Right kidney (tissue), 1 donor: ENCODE results near the gene PNPLA8.

Source experiments
- DNase-seq: peaks from one replicate; pipeline ENCODE4 v3.0.0-alpha.2; 2016

The PNPLA8 gene

DNA sequence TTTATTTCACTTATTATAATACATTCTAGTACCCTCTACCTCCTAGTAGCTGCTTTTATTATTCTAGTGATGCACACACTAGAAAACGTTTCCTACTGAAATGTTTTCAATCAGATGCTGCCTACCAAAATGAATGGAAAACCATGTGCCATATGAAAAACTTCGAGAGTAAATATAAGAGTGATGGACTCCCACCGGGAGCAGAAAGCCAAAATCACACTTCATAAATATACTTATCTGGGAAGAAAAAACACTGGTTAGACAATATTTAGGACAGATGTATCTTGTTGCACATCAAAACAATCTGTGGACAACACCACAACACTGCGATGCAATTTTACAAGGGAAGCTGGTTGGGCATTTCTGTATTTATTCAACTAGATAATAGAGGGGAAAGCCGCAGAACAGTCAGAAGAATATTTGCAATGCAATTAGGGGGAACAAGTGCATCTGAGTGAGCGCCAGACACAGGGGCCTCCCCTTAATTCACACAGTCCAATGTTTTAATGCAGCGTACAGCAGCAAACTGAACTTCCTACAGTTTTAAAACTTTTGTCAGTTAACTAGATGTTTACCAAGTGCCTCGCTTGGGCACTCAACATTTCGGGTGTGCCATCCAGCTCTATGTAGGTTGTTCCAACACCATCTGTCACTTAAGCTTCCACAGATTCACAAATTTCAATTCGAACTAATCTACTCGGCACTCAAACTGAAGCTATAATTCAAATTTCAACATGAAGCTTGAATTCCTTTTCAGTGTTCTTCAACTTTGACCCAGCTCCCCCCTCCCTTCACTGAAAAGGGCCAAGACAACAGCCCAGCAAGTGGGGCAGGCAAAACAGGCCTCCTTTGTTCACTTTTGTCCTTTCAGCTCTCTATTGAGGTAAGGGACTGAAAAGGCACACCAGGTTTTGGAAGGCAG is 77.1 kb downstream of the PNPLA8 start:
- no peak for DNase-seq

DNA sequence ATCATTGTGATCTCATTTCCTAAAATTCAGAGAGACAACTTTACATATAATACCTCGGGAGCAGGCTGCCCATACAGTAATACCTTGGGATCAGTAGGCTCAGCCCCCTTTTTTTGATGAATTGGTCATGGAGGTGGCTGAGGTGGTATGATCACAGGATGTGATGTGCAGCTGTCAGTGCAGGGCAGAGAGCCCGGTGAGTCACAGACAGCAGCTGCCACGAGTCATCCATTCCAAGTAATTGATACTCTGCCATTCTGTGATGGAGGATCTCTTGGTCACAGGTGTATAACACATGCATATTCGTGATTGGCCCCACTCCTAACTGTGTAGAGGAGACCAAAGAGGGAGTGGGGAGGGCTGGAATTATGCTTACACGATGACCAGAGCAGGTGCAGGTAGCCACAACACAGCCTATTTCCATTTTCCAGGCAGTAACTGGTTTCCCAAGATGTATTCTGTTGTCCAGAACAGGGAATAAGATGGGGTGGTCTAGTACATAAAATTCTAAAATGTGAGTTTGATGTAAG is 83.8 kb downstream of the PNPLA8 start:
- no peak for DNase-seq

DNA sequence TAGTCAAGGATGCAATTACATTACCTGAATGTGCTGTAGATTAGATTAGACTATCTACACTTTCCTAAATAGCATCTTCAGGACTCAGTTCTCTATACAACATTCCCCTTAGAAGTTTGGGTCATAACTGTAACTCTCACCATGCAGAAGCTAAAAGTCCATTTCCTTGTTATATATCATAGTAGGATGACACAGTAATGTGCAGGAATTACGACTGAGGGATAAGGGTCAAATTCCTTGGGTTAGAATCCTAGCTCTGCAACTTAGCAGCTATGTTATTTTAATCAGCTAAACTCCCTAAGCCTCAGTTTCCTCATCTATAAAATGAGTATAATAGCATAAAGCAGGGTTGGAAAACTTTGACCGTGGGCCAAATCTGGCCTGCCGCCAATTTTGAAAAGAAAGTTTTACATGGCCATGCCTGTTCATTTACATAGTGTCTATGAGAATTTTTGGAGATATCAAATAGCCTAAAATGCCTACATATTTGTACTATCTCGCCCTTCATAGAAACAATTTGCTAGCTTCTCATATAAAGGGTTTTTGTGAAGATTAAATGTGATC is 84.5 kb downstream of the PNPLA8 start:
- no peak for DNase-seq

DNA sequence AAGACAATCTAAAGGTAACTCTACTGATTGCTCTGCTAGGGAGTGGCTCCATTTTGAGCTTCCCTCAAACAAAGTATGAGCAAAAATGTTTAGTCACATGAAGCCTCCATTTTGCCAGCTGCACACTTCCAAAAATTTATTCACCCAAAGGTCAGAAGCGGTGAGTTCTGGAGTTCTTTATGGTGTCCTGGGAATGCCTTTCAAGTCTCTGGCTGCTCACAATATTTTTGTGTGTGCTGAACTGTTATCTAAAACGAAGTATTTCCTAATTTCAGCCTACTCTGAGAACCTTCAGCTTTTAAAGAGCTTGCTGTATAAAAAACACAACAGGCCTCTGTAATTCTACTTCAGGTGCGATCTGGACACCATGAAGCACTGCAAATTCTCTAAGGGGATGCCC is 85.3 kb downstream of the PNPLA8 start:
- DNase-seq, result no peak

DNA sequence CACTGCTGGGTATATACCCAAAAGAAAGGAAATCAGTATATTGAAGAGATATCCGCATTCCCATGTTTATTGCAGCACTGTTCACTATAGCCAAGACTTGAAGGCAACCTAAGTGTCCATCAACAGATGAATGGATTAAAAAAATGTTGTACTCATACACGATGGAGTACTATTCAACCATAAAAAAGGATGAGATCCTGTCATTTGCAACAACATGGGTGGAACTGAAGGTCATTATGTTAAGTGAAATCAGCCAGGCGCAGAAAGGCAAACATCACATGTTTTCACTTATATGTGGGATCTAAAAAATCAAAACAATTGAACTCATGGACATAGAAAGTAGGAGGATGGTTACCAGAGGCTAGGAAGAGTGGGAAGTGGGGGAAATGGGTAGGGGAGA is 89.0 kb downstream of the PNPLA8 start:
- no peak for DNase-seq

DNA sequence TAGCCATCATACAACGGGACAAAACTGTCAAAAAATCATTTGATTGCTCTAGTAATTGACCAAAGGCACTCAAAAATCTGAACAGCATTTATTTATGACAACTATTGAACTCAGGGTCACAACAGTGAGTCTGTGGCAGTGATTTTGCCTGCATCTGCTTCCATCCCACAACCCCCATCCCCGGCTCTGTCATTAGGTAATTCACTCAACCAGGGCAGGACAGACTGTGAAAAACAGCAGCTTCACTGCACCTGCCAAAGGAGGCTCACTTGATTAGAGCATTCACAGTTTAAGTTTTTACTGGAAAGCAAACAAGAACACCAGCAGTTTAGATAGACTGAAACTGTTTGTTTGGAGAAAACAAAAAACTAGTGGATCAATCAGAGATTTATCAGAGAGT is 91.9 kb downstream of the PNPLA8 start:
- DNase-seq, result no peak

DNA sequence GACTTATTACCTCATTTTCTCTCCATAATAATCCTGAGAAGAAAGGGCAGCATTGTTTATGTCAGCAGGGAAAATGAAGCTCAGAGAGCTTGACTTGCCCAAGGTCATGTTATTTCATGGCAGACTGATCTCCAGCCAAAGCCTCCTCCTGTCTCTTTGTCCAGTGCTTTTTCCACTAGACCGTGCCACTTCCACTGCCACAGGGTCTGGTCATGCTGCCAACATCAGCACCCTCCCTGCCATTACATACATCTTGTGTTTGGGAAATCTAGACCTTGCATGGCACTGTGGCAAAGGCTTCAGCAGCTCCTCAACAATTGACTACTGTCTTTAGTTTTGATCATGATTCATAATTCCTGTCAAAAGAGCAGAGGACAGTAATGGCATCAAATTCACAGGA is 94.8 kb downstream of the PNPLA8 start:
- DNase-seq, result no peak

DNA sequence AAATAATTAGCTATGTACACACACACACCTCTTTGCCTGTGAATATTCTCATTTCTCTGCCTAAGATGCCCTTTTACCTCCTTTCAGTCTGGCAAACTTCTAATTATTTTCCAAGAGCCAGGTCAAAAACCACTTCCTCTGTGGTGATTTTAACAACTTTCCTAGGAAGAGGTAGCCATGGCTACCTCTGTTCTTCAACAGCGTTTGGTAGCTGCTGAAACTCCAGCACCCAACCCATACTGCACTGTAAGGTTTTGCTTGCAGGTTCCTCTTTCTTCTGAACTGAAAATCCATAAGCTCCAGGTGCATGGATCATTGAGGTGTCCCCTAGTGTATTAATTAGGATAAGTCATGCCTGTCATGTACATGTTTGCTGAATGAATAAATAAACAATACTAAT is 95.3 kb downstream of the PNPLA8 start:
- DNase-seq, result no peak

DNA sequence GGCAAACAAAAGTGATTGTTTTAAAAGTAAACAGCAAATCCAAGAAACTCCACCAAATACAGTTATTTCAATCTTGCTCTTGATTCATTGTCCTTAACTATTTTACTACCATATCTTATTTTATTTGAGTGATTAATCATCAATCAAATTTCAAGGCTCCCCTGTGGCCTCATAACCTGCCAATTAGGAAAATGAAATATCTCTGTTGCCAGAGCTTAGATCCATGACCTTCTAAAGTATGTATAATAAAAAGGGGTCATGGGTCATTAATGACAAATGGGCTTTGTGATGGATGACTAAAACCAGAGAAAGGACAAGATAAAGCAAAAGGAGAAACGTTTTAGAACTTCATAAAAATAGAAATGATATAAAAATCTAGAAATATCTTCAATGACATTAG is 98.2 kb downstream of the PNPLA8 start:
- DNase-seq, result no peak

DNA sequence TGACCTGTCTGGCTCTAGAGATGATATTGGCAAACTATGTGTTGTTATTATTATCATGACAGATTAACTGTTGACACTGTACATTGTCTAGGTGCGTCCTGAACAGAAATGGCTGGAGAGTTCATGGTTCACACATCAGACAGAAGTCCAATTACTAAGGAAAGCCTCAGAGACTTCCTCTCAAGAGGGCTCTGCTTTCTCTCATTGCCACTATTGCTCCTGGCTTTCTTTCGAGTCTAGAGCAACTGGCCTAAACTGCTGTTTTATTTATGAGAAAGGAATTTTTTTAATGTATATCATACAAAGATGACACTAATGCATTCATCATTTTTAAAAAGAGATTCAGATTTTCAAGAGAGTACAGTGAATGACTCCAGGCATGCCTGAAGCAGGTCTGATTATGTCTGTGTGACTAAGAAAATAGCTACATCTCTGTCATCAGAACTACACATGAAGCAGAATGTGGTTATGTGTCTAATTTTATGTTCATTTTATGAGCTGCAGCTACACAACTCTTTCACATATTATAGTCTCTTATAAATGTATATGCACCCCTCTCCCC is 100.1 kb downstream of the PNPLA8 start:
- DNase-seq, result no peak

DNA sequence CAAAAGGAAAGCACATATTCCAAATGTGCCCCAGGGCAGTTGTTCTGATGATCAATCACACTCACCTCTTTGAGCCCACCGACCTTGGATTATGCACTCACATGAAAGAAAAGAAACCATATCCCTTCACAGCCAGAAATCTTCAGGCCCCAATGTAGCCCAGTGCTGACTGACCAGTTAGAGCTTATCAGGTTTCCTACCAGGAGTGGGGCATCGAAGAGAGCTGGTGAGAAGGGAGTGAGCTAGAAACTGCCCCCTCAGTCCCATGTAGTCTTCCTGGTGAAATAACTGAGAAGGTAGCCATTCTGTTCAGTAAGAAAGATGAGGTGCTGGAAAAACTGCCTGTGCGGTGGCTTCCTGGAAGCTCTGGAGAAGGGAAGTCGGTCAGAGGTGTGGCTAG is 101.9 kb downstream of the PNPLA8 start:
- DNase-seq, result no peak

DNA sequence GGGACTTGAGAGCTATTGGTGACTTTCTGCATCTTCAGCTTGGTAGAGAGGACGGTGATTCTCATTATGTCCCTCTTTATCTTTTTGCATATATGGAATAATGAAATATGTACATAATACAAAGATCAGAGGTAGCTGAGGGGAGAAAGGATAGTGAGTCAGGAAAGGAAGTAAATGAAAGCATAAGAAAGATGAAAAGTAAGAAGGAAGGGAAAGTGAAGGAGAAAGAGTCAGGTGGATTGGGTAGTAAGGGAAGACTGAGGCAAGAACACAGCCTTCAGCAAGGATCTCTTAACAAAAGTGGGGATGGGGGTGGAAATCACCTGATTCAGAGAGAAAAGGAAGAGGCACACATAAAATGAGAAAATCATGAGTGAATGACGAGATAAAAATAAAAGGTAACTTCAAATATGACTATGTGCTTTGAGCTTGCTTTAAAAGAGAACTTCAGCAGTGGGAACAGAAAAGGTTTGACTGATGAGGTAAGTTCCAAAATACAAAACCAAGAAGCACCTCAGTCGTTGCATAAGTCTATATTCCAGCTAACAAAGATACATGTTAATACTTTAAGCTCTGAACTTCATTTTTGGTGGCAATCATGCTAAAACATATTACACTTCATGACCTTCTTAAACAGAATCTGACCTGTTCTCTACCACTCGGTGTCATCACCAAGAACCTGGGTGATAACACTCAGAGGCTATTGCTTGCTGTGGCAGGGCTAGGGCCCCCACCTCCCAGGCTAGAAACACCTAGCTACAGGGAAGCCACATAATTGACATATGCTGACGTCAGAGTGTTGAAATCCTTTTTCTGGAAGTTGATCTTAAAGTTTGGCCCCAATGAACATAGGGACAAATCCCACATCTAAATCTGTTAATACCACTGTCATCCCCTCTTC is 102.6 kb downstream of the PNPLA8 start:
- DNase-seq, result no peak

DNA sequence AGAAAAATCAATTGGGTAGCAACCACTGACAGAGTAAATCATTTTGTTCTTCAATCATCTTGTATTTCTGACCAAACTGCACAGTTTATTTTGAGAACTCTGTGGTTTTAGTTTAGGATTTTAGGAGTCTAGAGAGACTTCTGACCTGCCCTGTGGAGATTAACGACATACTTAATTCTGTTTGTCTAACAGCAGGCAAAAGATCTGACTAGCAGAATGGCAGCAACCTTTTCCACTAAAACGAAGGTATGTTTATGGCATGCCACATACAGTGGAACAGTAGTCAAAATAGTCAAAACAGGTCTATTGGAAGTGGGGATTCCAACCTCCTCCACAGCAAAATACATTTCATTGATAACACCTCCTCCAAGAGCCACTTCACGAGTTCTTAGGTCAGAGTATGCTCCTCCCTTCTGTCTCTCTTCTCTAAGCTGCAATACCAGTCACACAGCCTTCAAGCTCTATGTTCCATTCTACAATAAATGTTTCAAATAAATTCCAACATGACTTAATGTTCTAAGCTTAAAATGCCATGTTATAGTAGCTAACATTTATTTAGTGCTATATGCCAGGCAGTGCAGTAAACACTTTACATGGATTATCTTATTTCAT is 104.1 kb downstream of the PNPLA8 start:
- DNase-seq, result no peak
